Measurements from ENCODE around the gene GABARAP.

The GABARAP gene

GRCh38 chr17:7223375-7223774 lies 18.9 kb downstream of the GABARAP start:
- no peak for DNase-seq (ENCODE audit: low read depth in 2 of 2, low spot score in 1 of 2)

- no peak for DNase-seq (ENCODE audit: low read depth in 2 of 2, low spot score in 1 of 2)
Measured at GRCh38 chr17:7222972-7223292, 19.3 kb downstream of the GABARAP start.

DNA sequence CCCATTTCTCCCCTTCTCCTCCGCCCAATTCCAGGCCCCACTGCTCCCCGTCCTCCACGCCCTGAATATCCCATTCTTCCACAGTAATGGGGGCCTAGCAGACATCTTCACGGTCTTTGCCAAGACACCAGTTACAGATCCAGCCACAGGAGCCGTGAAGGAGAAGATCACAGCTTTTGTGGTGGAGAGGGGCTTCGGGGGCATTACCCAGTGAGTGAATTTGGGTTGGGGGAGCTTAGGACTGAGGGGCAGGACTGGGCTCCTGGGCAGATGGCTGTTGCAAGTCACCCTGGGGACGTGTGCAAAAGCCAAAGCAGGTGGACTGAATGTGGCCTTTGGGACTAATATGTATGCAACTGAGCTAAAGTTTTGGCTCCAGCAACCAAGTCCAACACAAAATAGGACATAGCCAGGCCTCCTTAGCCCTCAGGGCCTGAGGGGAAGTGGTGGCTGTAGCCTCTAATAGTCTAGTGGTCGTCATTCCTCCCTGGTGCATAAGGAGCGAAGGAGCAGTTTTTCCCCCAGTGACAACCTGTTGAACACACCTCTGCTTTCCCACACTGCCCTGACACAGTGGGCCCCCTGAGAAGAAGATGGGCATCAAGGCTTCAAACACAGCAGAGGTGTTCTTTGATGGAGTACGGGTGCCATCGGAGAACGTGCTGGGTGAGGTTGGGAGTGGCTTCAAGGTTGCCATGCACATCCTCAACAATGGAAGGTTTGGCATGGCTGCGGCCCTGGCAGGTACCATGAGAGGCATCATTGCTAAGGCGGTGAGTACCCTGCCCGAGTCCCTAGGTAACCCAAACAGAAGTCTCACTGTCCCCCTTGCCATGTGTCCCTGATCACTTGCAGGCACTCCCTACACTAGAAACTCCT lies 19.9 kb downstream of the GABARAP start:
- DNase-seq (ENCODE audit: low read depth in 2 of 2, low spot score in 1 of 2) = no peak

- no peak for DNase-seq (ENCODE audit: low read depth in 2 of 2, low spot score in 1 of 2)
Measured at GRCh38 chr17:7221278-7222092, 20.8 kb downstream of the GABARAP start.

DNA sequence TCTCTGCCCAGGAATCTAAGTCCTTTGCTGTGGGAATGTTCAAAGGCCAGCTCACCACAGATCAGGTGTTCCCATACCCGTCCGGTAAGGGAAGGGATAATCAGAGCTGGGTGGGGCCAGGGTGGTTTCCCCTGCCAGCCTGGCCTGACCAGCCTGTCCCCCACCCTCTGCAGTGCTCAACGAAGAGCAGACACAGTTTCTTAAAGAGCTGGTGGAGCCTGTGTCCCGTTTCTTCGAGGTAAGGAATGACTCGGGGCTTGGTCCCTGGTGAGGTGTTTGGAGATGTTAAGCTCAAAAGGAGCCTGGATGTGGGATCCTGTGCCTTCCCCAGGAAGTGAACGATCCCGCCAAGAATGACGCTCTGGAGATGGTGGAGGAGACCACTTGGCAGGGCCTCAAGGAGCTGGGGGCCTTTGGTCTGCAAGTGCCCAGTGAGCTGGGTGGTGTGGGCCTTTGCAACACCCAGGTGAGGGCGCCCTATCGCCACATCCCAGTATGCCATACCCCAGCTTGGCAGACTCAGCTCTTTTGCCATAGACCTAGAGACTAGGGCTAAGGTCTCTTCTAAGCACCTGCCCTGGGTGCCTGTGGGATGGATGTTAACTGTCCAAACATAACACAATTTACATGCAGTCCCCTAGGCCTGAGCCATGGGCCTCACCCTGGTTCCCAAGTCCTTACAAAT lies 21.5 kb downstream of the GABARAP start:
- DNase-seq (ENCODE audit: low read depth in 2 of 2, low spot score in 1 of 2) = no peak

GRCh38 chr17:7219812-7220592 lies 22.2 kb downstream of the GABARAP start, which contains the start of the genes ACADVL and DLG4:
Gene ACADVL, plus strand, starts transcription at chr17:7219938. Its CDS starts 47 bp downstream, at chr17:7219985.
Gene DLG4, minus strand, starts transcription at chr17:7219836.
- DNase-seq (ENCODE audit: low read depth in 2 of 2, low spot score in 1 of 2) = peak; percentile 58 to 61

GRCh38 chr17:7219229-7219811 lies 22.9 kb downstream of the GABARAP start:
- DNase-seq (ENCODE audit: low read depth in 2 of 2, low spot score in 1 of 2) = no peak

- DNase-seq (ENCODE audit: low read depth in 2 of 2, low spot score in 1 of 2) = no peak
Measured at GRCh38 chr17:7218758-7219157, 23.5 kb downstream of the GABARAP start.

DNA sequence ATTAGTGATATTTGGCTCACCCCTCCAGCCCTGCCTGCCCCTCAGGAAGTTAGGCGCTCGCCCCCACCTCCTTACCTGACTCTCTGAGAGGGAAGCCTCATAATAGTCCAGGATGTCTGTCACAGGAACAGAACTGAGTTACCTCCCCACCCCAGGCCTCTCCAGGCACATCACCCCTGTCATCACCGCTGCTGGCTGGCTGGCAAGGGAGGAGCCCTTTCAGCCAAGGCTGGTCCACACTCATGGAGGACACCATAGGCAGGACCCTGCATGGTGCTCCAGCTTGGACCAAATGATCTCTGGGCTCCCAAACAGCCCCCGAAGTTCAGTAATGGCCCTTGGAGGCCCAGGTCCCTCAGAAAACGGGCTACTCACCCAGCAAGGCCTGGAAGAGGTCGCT lies 24.1 kb downstream of the GABARAP start:
- DNase-seq (ENCODE audit: low read depth in 2 of 2, low spot score in 1 of 2) = no peak

GRCh38 chr17:7217113-7217987 lies 24.9 kb downstream of the GABARAP start:
- no peak for DNase-seq (ENCODE audit: low read depth in 2 of 2, low spot score in 1 of 2)

DNA sequence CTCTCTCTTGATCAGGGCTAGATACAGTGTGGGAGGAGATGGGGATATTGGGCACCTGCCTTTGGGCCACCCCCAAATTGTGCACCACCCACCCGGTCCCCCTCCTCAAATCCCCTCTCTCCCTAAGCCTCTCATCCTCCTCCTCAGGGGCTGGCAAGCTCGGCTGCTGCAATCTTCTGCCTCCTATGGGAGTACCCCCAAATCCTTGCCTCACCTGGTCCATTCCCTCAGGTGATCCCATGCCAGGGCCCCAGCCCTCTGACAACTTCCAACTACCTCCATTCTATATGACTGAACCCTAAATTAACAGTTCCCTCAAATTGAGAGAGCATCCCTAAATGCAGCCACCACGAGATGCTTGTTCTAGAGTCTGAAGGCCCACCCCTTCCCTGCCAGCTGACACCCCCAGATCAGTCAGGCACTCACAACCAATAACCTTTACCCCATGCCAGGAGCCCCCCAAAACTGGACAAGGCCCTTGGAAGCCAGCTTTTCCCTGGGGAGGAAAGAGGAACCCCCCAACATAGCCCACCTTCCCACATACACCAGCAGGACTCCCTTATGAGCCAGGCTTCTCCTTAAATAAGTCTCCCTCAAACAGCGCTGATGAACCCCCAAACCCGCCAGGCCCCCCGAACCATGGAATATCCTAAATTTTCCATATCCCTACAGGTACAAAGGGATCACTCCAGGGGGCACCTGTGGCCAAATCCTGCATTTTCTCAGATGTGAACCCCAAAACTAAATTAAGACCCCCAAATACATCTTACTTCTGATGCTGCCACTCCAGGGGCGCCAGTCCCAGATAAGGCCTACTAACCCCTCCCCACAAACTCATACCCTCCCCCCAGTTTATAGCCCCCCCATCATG lies 25.8 kb downstream of the GABARAP start:
- DNase-seq (ENCODE audit: low read depth in 2 of 2, low spot score in 1 of 2) = no peak

GRCh38 chr17:7215652-7216180 lies 26.5 kb downstream of the GABARAP start:
- no peak for DNase-seq (ENCODE audit: low read depth in 2 of 2, low spot score in 1 of 2)

- DNase-seq (ENCODE audit: low read depth in 2 of 2, low spot score in 1 of 2) = no peak
Measured at GRCh38 chr17:7215136-7215638, 27.1 kb downstream of the GABARAP start.

DNA sequence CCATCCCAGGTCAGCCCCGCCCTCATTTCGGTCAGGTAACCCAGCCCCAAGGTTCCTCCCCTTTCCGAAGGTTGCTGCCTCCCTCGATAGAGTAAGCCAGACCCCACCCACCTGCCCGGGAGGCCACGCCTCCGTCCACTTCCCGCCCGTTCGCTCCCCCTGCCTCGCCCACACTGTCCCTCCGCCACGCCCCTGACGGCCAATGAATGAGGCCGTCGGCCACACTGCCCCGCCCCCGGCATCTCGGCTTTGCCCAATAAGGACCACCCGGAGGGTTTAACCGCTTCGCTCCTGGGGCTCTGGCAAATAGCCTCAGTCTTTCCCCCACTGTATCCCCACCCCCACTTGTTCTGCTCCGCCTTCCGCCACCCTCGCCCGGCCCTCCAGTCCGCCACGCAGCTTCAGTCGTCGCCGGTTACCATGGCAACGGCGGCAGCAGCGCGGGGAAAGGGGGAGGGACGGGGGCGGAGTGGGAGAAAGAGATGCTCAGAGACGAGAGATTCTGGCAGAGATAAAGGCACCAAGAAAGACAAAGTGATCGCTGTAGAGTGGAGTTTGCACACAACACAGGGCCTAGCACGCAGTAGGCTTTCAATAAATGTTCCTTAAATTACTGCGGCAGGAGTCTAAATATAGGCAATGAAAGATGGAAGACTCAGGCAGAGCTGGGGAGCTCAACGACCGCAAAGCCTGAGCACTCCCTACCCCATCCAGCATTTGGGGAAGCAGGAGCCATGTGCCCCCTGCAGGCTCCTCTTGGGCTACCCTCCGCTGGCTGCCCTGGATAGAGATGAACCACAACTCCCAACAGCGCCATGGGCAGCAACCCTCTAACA lies 27.7 kb downstream of the GABARAP start:
- DNase-seq (ENCODE audit: low read depth in 2 of 2, low spot score in 1 of 2) = peak; percentile 97 to 98

- DNase-seq (ENCODE audit: low read depth in 2 of 2, low spot score in 1 of 2) = no peak
Measured at GRCh38 chr17:7213895-7214299, 28.4 kb downstream of the GABARAP start.

DNA sequence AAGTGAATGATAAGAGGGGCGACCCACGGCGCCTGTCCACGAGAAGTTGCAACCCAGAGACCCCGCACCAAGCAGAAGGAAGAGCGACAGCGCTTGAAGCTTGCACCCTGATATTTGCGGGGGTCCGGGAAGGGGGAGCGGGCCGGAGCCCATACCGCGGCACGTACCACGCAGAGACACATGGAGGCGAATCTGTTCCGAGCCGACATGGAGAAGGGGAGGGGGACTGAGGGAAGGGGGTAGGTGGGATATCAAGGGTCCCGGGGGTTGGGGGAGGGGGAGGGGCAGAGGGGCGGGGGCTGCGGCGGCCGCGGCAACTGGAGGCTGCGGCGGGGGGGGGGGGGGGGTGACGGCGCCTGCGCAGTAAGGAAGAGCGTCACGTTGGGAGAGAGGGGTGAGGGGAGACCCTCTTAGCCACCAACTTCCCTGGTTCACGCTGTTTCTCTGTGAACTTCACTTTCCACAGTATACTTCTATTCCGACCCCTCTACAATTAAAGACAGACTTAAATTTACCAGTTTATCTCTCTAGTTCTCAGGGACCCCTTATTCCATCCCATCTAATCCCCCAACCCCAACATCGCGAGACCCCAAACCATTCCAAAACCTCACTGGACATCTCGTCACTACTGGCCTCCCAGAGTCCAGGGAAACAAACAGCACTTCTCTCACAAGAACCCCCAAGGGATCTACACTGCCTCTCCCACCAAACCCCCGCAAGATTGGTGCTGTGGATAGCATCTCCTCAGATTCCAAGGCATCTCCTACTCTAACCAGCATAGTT lies 30.6 kb downstream of the GABARAP start:
- DNase-seq (ENCODE audit: low read depth in 2 of 2, low spot score in 1 of 2) = no peak
